HEK293 (cell line): ENCODE data around the gene CDK2AP2.

ENCODE experiments used
- CTCF ChIA-PET: fragments of 350-600 bp; formaldehyde crosslinking; extraction: SDS; loops from one replicate; lab custom pipeline; 2021; ENCODE audit warnings: antibody characterized with exemption; lab: Yijun Ruan, JAX
- POLR2A ChIA-PET: fragments of 300-600 bp; formaldehyde crosslinking; extraction: SDS; loops from one replicate; lab custom pipeline; 2020; ENCODE audit warnings: antibody characterized with exemption, inconsistent platforms; lab: Yijun Ruan, JAX
- H3K27ac ChIP-seq: fragments of 200-500 bp; sonication (Bioruptor generic); 2 replicates; pipeline ENCODE4 v1.5.1; 2014; ENCODE audit warnings: low read depth, low read length, control low read depth, inconsistent platforms; ENCODE audit errors: extremely low read depth
- H3K36me3 ChIP-seq, 2 experiments: fragments of 200-500 bp in 1 of 2; sonication (Bioruptor generic) in 1 of 2; 1 replicate in 1 of 2; 2 replicates in 1 of 2; pipeline ENCODE4 v1.5.1; 2014 to 2017; ENCODE audit warnings: inconsistent platforms in 2 of 2, low read length in 2 of 2; ENCODE audit not compliant: control insufficient read depth in 2 of 2, insufficient read depth in 1 of 2
- H3K4me1 ChIP-seq: fragments of 200-500 bp; sonication (Bioruptor generic); 2 replicates; pipeline ENCODE4 v1.5.1; 2014; ENCODE audit warnings: mild to moderate bottlenecking, low read length, inconsistent platforms; ENCODE audit not compliant: control insufficient read depth, insufficient read depth
- H3K4me3 ChIP-seq: 2 replicates; pipeline ENCODE4 v1.5.1; 2011; ENCODE audit warnings: low read depth, mild to moderate bottlenecking, control low read depth, low read length, moderate library complexity
- H3K9me3 ChIP-seq: fragments of 200-500 bp; sonication (Bioruptor generic); 2 replicates; pipeline ENCODE4 v1.5.1; 2014; ENCODE audit warnings: low read depth, low read length, inconsistent platforms; ENCODE audit not compliant: control insufficient read depth, insufficient read depth
- BCL11A ChIP-seq: fragments of 450-650 bp; formaldehyde crosslinking; IDR thresholded peaks from 2 replicates; pipeline ENCODE4 v1.5.1; 2016; ENCODE audit warnings: low read depth, missing biosample characterization, missing genetic modification characterization
- CTCF ChIP-seq: fragments of 450-650 bp; formaldehyde crosslinking; IDR thresholded peaks from 2 replicates; pipeline ENCODE4 v1.5.1; 2016; ENCODE audit warnings: missing biosample characterization, missing genetic modification characterization
- KLF8 ChIP-seq: fragments of 450-650 bp; formaldehyde crosslinking; IDR thresholded peaks from 2 replicates; pipeline ENCODE4 v1.5.1; 2016; ENCODE audit warnings: missing biosample characterization, missing genetic modification characterization
- OSR2 ChIP-seq: fragments of 450-650 bp; formaldehyde crosslinking; IDR thresholded peaks from 2 replicates; pipeline ENCODE4 v1.5.1; 2016; ENCODE audit warnings: missing biosample characterization, missing genetic modification characterization
- SALL2 ChIP-seq: fragments of 450-650 bp; formaldehyde crosslinking; IDR thresholded peaks from 2 replicates; pipeline ENCODE4 v1.5.0; 2017; ENCODE audit warnings: missing biosample characterization, mild to moderate bottlenecking, missing genetic modification characterization, borderline replicate concordance
- SCRT2 ChIP-seq: fragments of 450-650 bp; formaldehyde crosslinking; IDR thresholded peaks from 2 replicates; pipeline ENCODE4 v1.5.1; 2016; ENCODE audit warnings: missing biosample characterization, missing genetic modification characterization
- SP7 ChIP-seq: fragments of 450-650 bp; formaldehyde crosslinking; IDR thresholded peaks from 2 replicates; pipeline ENCODE4 v1.5.1; 2016; ENCODE audit warnings: missing biosample characterization, missing genetic modification characterization
- ZBTB11 ChIP-seq: fragments of 450-650 bp; formaldehyde crosslinking; conservative IDR thresholded peaks from 2 replicates; pipeline ENCODE4 v1.5.1; 2016; ENCODE audit warnings: low read depth, missing biosample characterization, missing genetic modification characterization
- ZNF148 ChIP-seq: fragments of 450-650 bp; formaldehyde crosslinking; IDR thresholded peaks from 2 replicates; pipeline ENCODE4 v1.5.0; 2017; ENCODE audit warnings: missing biosample characterization, missing genetic modification characterization, borderline replicate concordance
- ZNF324 ChIP-seq: fragments of 450-650 bp; formaldehyde crosslinking; IDR thresholded peaks from 2 replicates; pipeline ENCODE4 v1.5.1; 2016; ENCODE audit warnings: missing biosample characterization, missing genetic modification characterization
- ZNF341 ChIP-seq: fragments of 450-650 bp; formaldehyde crosslinking; IDR thresholded peaks from 2 replicates; pipeline ENCODE4; 2016; ENCODE audit warnings: low read depth, missing biosample characterization, missing genetic modification characterization
- ZNF391 ChIP-seq: fragments of 450-650 bp; formaldehyde crosslinking; IDR thresholded peaks from 2 replicates; pipeline ENCODE4 v1.5.1; 2016; ENCODE audit warnings: low read depth, missing biosample characterization, missing genetic modification characterization, borderline replicate concordance
- ZNF473 ChIP-seq: fragments of 450-650 bp; formaldehyde crosslinking; IDR thresholded peaks from 2 replicates; pipeline ENCODE4 v1.5.1; 2017; ENCODE audit warnings: missing biosample characterization, missing genetic modification characterization
- ZNF558 ChIP-seq: fragments of 450-650 bp; formaldehyde crosslinking; IDR thresholded peaks from 2 replicates; pipeline ENCODE4 v1.5.1; 2016; ENCODE audit warnings: missing biosample characterization, missing genetic modification characterization
- ZNF596 ChIP-seq: fragments of 450-650 bp; IDR thresholded peaks from 2 replicates; pipeline ENCODE4 v1.5.0; 2018; ENCODE audit warnings: missing biosample characterization, mild to moderate bottlenecking, missing genetic modification characterization, moderate library complexity
- ZNF629 ChIP-seq: fragments of 450-650 bp; formaldehyde crosslinking; IDR thresholded peaks from 2 replicates; pipeline ENCODE4 v1.5.1; 2017; ENCODE audit warnings: missing biosample characterization, missing genetic modification characterization
- ZNF664 ChIP-seq: fragments of 450-650 bp; formaldehyde crosslinking; IDR thresholded peaks from 2 replicates; pipeline ENCODE4 v1.5.1; 2016; ENCODE audit warnings: missing biosample characterization, missing genetic modification characterization
- TF ChIP-seq, protein P1 (sequence below): fragments of 450-650 bp; formaldehyde crosslinking; IDR thresholded peaks from 2 replicates; pipeline ENCODE4 v1.5.1; 2016; ENCODE audit warnings: missing biosample characterization, missing genetic modification characterization

The CDK2AP2 gene

DNA sequence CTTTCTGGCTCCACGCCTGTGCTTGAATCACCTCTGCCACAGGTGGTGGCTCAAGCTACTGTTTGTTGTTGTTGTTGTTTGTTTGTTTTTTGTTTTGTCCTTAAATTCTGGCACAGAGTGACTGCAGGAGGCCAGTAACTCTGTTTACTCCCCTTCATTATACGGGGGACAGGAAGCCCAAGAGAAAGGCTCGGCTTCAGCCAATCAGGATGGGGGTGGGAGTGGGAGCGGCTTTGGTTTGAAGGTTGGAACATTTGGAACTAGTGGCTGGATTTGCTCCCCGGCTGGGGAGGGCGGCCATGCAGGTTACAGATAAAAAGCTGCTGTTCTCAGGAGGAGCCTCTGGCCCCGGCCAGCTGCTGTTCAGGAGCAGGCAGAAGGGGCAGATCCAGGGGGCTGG, 35.0 kb upstream of the CDK2AP2 start:
- TF ChIP-seq SCRT2 (tag by site-specific recombination): 0 out of 2 replicates have a peak, but pooled peaks have one; percentile 26
- no peak for TF ChIP-seq ZNF341 (tag by site-specific recombination)
- CTCF ChIA-PET: interaction anchor here (2.2 kb wide), 1 partner anchor 30 kb away, joined by 6 read pairs; no protein-coding TSS in a partner anchor

DNA sequence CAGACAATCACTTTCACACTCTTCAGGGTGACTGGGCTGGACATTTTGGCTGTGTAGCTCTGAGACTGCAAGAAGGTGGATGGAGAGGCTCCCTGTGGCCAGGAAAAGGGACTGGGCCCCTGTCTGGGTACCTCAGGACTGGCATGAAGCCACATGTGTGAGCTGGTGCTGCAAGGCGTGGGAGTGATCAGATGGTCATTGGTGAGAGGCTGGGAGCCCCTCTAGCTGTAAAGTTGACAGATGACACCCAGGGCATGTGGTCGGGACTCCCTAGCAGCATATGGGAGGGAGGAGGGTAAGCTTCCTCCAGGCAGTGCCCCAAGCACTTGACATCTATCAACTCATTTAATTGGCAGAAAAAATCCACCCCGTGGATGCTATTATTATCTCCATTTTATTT, 34.2 kb upstream of the CDK2AP2 start:
- ChIA-PET CTCF (interaction anchor here (0.9 kb wide), 1 partner anchor 12 kb away, joined by 6 read pairs; no protein-coding TSS in a partner anchor), POLR2A (no interaction called here)
- no peaks in the 10 kb centered on the region for H3K4me1 ChIP-seq
- no peak overlapping the region for H3K27ac ChIP-seq
- no peaks in the 10 kb centered on the region for H3K36me3 ChIP-seq
- H3K4me3 ChIP-seq: no peak overlapping the region
- 0 out of 2 replicates have a peak, but pooled peaks have one; percentile 38 for TF ChIP-seq ZNF664
- TF ChIP-seq SP7 (tag by site-specific recombination): no peak
- no peak for TF ChIP-seq ZNF473
- TF ChIP-seq ZNF391 (tag by site-specific recombination): no peak
- H3K9me3 ChIP-seq: no peaks in the 10 kb centered on the region

More for the DNA sequence above, 35.0 kb upstream of the CDK2AP2 start:
- POLR2A ChIA-PET: no interaction called here
- no peak overlapping the region for H3K4me3 ChIP-seq
- no peaks in the 10 kb centered on the region for H3K4me1 ChIP-seq
- no peaks in the 10 kb centered on the region for H3K9me3 ChIP-seq
- H3K36me3 ChIP-seq: no peaks in the 10 kb centered on the region
- H3K27ac ChIP-seq: no peak overlapping the region

GRCh38 chr11:67541198-67541597, 33.2 kb upstream of the CDK2AP2 start:
- no peak overlapping the region for H3K4me3 ChIP-seq
- no peaks in the 10 kb centered on the region for H3K36me3 ChIP-seq
- ChIA-PET CTCF (interaction anchor here (0.7 kb wide), 1 partner anchor 76 kb away, joined by 4 read pairs; no protein-coding TSS in a partner anchor), POLR2A (no interaction called here)
- H3K27ac ChIP-seq: no peak overlapping the region
- no peaks in the 10 kb centered on the region for H3K9me3 ChIP-seq
- no peak for TF ChIP-seq ZNF148 (tag by site-specific recombination)
- TF ChIP-seq ZBTB11: no peak
- no peak for TF ChIP-seq KLF8
- no peak for TF ChIP-seq BCL11A (tag by site-specific recombination)
- TF ChIP-seq, protein P1, sequence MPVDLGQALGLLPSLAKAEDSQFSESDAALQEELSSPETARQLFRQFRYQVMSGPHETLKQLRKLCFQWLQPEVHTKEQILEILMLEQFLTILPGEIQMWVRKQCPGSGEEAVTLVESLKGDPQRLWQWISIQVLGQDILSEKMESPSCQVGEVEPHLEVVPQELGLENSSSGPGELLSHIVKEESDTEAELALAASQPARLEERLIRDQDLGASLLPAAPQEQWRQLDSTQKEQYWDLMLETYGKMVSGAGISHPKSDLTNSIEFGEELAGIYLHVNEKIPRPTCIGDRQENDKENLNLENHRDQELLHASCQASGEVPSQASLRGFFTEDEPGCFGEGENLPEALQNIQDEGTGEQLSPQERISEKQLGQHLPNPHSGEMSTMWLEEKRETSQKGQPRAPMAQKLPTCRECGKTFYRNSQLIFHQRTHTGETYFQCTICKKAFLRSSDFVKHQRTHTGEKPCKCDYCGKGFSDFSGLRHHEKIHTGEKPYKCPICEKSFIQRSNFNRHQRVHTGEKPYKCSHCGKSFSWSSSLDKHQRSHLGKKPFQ (tag by site-specific recombination): no peak
- TF ChIP-seq ZNF596: no peak
- no peak for TF ChIP-seq OSR2 (tag by site-specific recombination)
- no peak for TF ChIP-seq ZNF558 (tag by site-specific recombination)
- no peak for TF ChIP-seq CTCF (tag by site-specific recombination)
- no peak for TF ChIP-seq ZNF324 (tag by site-specific recombination)
- TF ChIP-seq ZNF629: no peak
- no peak for TF ChIP-seq SALL2 (tag by site-specific recombination)
- no peaks in the 10 kb centered on the region for H3K4me1 ChIP-seq
